BJ (cell line): ENCODE data around the gene GK2. TPM values are rescaled to one million over a fixed set of nuclear protein-coding genes. Genes with fewer than 3 reads are reported as not detected.

Experiments
- CTCF ChIA-PET: fragments of 350-600 bp; formaldehyde crosslinking; extraction: SDS; loops from one replicate; lab custom pipeline; 2021; ENCODE audit warnings: antibody characterized with exemption, inconsistent platforms; lab: Yijun Ruan, JAX
- POLR2A ChIA-PET: fragments of 300-600 bp; sonication (Branson Sonifier 250); formaldehyde crosslinking; extraction: SDS; loops from one replicate; lab custom pipeline; 2021; ENCODE audit warnings: antibody characterized with exemption; lab: Charles Lee
- DNase-seq: peaks from one replicate; pipeline ENCODE4 v3.0.0-alpha.2; 2011; ENCODE audit warnings: low read depth
- H3K27me3 ChIP-seq: 2 replicates; pipeline ENCODE4 v1.6.0; 2011; ENCODE audit warnings: low read length; ENCODE audit not compliant: control insufficient read depth, insufficient read depth
- H3K36me3 ChIP-seq: 2 replicates; pipeline ENCODE4 v1.5.1; 2011; ENCODE audit warnings: low read length; ENCODE audit not compliant: control insufficient read depth, insufficient read depth
- H3K4me3 ChIP-seq: 2 replicates; pipeline ENCODE4 v1.5.1; 2011; ENCODE audit warnings: low read depth, mild to moderate bottlenecking, control low read depth, low read length
- CTCF ChIP-seq: IDR thresholded peaks from 2 replicates; pipeline ENCODE4 v1.5.1; 2011; ENCODE audit warnings: low read depth, mild to moderate bottlenecking, control low read depth, inconsistent platforms, low read length, moderate library complexity; ENCODE audit not compliant: insufficient read depth
- polyA plus RNA-seq: library from polyadenylated mRNA; depleted of rRNA; stranded (reverse); fragments of >200 nt; gene quantifications from 2 replicates; pipeline ENCODE4 v1.2.3, GENCODE V29; 2011

GK2 gene
- polyA plus RNA-seq, 1 experiment: not detected

- Histone ChIP-seq H3K36me3 (no peaks in the 10 kb centered on the region), H3K27me3 (no peaks in the 10 kb centered on the region), H3K4me3 (no peak overlapping the region)
- ChIA-PET POLR2A (no interaction called here), CTCF (interaction anchor here (0.6 to 1.2 kb wide), 2 partner anchors 9 to 1651 kb away, joined by 3 read pairs; no protein-coding TSS in a partner anchor)
- DNase-seq: no peak
- TF ChIP-seq CTCF: no peak
These were observed 19.0 kb upstream of the GK2 start for GRCh38 chr4:79426989-79427388.

- CTCF ChIA-PET: no interaction called here
- no peaks in the 10 kb centered on the region for H3K36me3 ChIP-seq
- H3K27me3 ChIP-seq: no peaks in the 10 kb centered on the region
- H3K4me3 ChIP-seq: no peak overlapping the region
- POLR2A ChIA-PET: no interaction called here
- no peak for DNase-seq
- TF ChIP-seq CTCF: no peak
These were observed 17.6 kb upstream of the GK2 start for GRCh38 chr4:79425586-79425985.

- POLR2A ChIA-PET: no interaction called here
- DNase-seq: no peak
- Histone ChIP-seq H3K4me3 (no peak overlapping the region), H3K27me3 (no peaks in the 10 kb centered on the region), H3K36me3 (no peaks in the 10 kb centered on the region)
- CTCF ChIA-PET: no interaction called here
- no peak for TF ChIP-seq CTCF
These were observed 13.5 kb upstream of the GK2 start for GRCh38 chr4:79421483-79421882.

- TF ChIP-seq CTCF: no peak
- no peak overlapping the region for H3K4me3 ChIP-seq
- no peaks in the 10 kb centered on the region for H3K36me3 ChIP-seq
- ChIA-PET POLR2A (no interaction called here), CTCF (no interaction called here)
- H3K27me3 ChIP-seq: no peaks in the 10 kb centered on the region
- DNase-seq: no peak
These were observed 5.9 kb upstream of the GK2 start for GRCh38 chr4:79413886-79414285.

- no peak for TF ChIP-seq CTCF
- ChIA-PET POLR2A (no interaction called here), CTCF (no interaction called here)
- no peak overlapping the region for H3K4me3 ChIP-seq
- H3K36me3 ChIP-seq: no peaks in the 10 kb centered on the region
- DNase-seq: no peak
- H3K27me3 ChIP-seq: no peaks in the 10 kb centered on the region
These were observed 5.2 kb upstream of the GK2 start for GRCh38 chr4:79413032-79413885.
